ENCODE measurements around the gene THADA.
"Not testable (repeated sequence)": the region's sequence is repeated elsewhere in the genome, so short reads cannot be mapped to it uniquely, and the experiment has no call there.

The THADA gene

GRCh38 chr2:43192744-43193651 is 402.8 kb downstream of the THADA start:
- no peak for DNase-seq

GRCh38 chr2:43191947-43192516 is 403.8 kb downstream of the THADA start:
- no peak for DNase-seq

GRCh38 chr2:43190311-43191052 is 405.4 kb downstream of the THADA start:
- no peak for DNase-seq

GRCh38 chr2:43189861-43190260 is 406.0 kb downstream of the THADA start:
- not testable (repeated sequence) for DNase-seq

GRCh38 chr2:43188561-43189386 is 407.1 kb downstream of the THADA start:
- no peak for DNase-seq

GRCh38 chr2:43186679-43187374 is 409.0 kb downstream of the THADA start:
- DNase-seq = no peak

- DNase-seq = no peak
Measured at GRCh38 chr2:43186321-43186678, 409.5 kb downstream of the THADA start.

GRCh38 chr2:43185146-43185545 is 410.7 kb downstream of the THADA start:
- no peak for DNase-seq

GRCh38 chr2:43184339-43184895 is 411.4 kb downstream of the THADA start:
- no peak for DNase-seq

GRCh38 chr2:43183743-43184142 is 412.1 kb downstream of the THADA start:
- no peak for DNase-seq

- no peak for DNase-seq
Measured at GRCh38 chr2:43180897-43181296, 414.9 kb downstream of the THADA start.

All from NCI-H2029 (cell line).